Measurements from ENCODE around the gene FRAS1. TPM values are rescaled to one million over a fixed set of nuclear protein-coding genes. Genes with fewer than 3 reads are reported as not detected.

FRAS1 gene
- total RNA-seq, 2 donors from 2014 or later = 2.0 to 7.1 TPM

GRCh38 chr4:78032446-78032845 is 24.7 kb upstream of the FRAS1 start:
- no peak for DNase-seq (ENCODE audit: low spot score)
- no peaks in the 10 kb centered on the region for H3K27me3 ChIP-seq (replicated peaks; ENCODE audit: insufficient read depth)
- TF ChIP-seq, protein P1, sequence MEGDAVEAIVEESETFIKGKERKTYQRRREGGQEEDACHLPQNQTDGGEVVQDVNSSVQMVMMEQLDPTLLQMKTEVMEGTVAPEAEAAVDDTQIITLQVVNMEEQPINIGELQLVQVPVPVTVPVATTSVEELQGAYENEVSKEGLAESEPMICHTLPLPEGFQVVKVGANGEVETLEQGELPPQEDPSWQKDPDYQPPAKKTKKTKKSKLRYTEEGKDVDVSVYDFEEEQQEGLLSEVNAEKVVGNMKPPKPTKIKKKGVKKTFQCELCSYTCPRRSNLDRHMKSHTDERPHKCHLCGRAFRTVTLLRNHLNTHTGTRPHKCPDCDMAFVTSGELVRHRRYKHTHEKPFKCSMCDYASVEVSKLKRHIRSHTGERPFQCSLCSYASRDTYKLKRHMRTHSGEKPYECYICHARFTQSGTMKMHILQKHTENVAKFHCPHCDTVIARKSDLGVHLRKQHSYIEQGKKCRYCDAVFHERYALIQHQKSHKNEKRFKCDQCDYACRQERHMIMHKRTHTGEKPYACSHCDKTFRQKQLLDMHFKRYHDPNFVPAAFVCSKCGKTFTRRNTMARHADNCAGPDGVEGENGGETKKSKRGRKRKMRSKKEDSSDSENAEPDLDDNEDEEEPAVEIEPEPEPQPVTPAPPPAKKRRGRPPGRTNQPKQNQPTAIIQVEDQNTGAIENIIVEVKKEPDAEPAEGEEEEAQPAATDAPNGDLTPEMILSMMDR (IDR thresholded peaks at IDR 0.05) = no peak
- H3K4me3 ChIP-seq = no peak overlapping the region
- no peaks in the 10 kb centered on the region for H3K4me1 ChIP-seq (ENCODE audit: control insufficient read depth in 1 of 2, low read depth in 2 of 2)
- ATAC-seq (ENCODE audit: insufficient number of reproducible peaks, low FRiP score, low read depth) = no peak
- H3K36me3 ChIP-seq = no peaks in the 10 kb centered on the region
- H3K27ac ChIP-seq = no peak overlapping the region
- H3K9me3 ChIP-seq = no peaks in the 10 kb centered on the region

GRCh38 chr4:78032929-78033328 is 24.2 kb upstream of the FRAS1 start:
- TF ChIP-seq, protein P1 (IDR thresholded peaks at IDR 0.05) = no peak
- ATAC-seq (ENCODE audit: insufficient number of reproducible peaks, low FRiP score, low read depth) (no peak), DNase-seq (ENCODE audit: low spot score) (no peak)
- H3K36me3 ChIP-seq = no peaks in the 10 kb centered on the region
- H3K27ac ChIP-seq = no peak overlapping the region
- H3K27me3 ChIP-seq (replicated peaks; ENCODE audit: insufficient read depth) = no peaks in the 10 kb centered on the region
- no peaks in the 10 kb centered on the region for H3K9me3 ChIP-seq
- no peaks in the 10 kb centered on the region for H3K4me1 ChIP-seq (ENCODE audit: control insufficient read depth in 1 of 2, low read depth in 2 of 2)
- H3K4me3 ChIP-seq = no peak overlapping the region

DNA sequence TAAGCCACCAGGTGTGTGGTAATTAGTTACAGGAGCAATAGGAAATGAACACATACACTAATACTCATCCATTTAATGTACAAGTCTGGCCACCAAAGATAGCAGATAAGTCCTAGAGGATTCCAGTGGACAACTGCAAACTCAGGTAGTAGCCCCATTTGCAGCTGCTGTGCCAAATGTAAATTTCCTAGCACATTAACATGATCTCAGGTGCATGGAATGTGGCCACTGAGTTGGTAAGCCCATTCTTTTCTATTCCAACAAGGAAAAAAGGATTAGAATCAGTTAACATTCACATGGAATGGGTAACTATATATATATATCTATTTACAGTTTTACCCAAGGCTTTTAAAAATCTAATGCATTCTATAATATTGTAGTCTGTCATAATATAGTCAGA is 23.3 kb upstream of the FRAS1 start:
- Histone ChIP-seq H3K9me3 (no peaks in the 10 kb centered on the region), H3K27ac (no peak overlapping the region), H3K4me1 (ENCODE audit: control insufficient read depth in 1 of 2, low read depth in 2 of 2) (no peaks in the 10 kb centered on the region), H3K36me3 (no peaks in the 10 kb centered on the region), H3K27me3 (replicated peaks; ENCODE audit: insufficient read depth) (no peaks in the 10 kb centered on the region), H3K4me3 (no peak overlapping the region)
- DNase-seq (ENCODE audit: low spot score) (no peak), ATAC-seq (ENCODE audit: insufficient number of reproducible peaks, low FRiP score, low read depth) (no peak)
- TF ChIP-seq, protein P1 (IDR thresholded peaks at IDR 0.05) = no peak

- Histone ChIP-seq H3K9me3 (no peaks in the 10 kb centered on the region), H3K36me3 (no peaks in the 10 kb centered on the region), H3K4me3 (no peak overlapping the region), H3K4me1 (ENCODE audit: control insufficient read depth in 1 of 2, low read depth in 2 of 2) (no peaks in the 10 kb centered on the region), H3K27me3 (replicated peaks; ENCODE audit: insufficient read depth) (no peaks in the 10 kb centered on the region), H3K27ac (no peak overlapping the region)
- ATAC-seq (ENCODE audit: insufficient number of reproducible peaks, low FRiP score, low read depth) (no peak), DNase-seq (ENCODE audit: low spot score) (no peak)
- TF ChIP-seq, protein P1 (IDR thresholded peaks at IDR 0.05) = no peak
Observed at GRCh38 chr4:78038704-78039103, 18.4 kb upstream of the FRAS1 start.

- ATAC-seq (ENCODE audit: insufficient number of reproducible peaks, low FRiP score, low read depth) (no peak), DNase-seq (ENCODE audit: low spot score) (no peak)
- no peaks in the 10 kb centered on the region for H3K9me3 ChIP-seq
- no peaks in the 10 kb centered on the region for H3K36me3 ChIP-seq
- TF ChIP-seq, protein P1 (IDR thresholded peaks at IDR 0.05) = no peak
- H3K27me3 ChIP-seq (replicated peaks; ENCODE audit: insufficient read depth) = no peaks in the 10 kb centered on the region
- no peak overlapping the region for H3K27ac ChIP-seq
- no peaks in the 10 kb centered on the region for H3K4me1 ChIP-seq (ENCODE audit: control insufficient read depth in 1 of 2, low read depth in 2 of 2)
- H3K4me3 ChIP-seq = no peak overlapping the region
Observed at GRCh38 chr4:78039678-78040077, 17.4 kb upstream of the FRAS1 start.

All from thoracic aorta (tissue), 2 donors.